Fibroblast of gingiva (primary cell): ENCODE data around the gene MERTK.
"Not testable (repeated sequence)": the region's sequence is repeated elsewhere in the genome, so short reads cannot be mapped to it uniquely, and the experiment has no call there.

ENCODE experiments used
- DNase-seq: peaks from one replicate; pipeline ENCODE4 v3.0.0-alpha.2; 2011; ENCODE audit warnings: low read depth

MERTK gene

GRCh38 chr2:111897924-111898702, at the start of gene MERTK:
Gene MERTK (plus strand): TSS chr2:111898607. CDS start chr2:111898736, 129 bp downstream.
- DNase-seq = peak; percentile 38

GRCh38 chr2:111850646-111851045, 47.8 kb upstream of the MERTK start:
- peak; percentile 35 for DNase-seq

- DNase-seq = not testable (repeated sequence)
Observed at GRCh38 chr2:111852544-111852943, 45.9 kb upstream of the MERTK start.

DNA sequence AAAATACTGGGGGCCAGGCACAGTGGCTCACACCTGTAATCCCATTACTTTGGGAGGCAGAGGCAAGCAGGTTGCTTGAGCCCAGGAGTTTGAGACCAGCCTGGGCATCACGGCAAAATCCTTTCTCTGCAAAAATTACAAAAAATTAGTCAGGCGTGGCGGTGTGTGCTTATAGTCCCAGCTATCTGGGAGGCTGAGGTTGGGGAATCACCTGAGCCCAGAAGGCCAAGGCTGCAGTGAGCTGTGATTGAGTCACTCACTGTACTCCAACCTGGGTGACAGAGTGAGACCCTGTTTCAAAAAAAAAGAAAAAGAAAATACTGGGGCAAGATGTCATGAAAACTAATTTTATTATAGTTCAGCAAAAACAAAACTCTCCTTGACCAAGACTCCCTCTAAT, 38.4 kb upstream of the MERTK start:
- DNase-seq = not testable (repeated sequence)

DNA sequence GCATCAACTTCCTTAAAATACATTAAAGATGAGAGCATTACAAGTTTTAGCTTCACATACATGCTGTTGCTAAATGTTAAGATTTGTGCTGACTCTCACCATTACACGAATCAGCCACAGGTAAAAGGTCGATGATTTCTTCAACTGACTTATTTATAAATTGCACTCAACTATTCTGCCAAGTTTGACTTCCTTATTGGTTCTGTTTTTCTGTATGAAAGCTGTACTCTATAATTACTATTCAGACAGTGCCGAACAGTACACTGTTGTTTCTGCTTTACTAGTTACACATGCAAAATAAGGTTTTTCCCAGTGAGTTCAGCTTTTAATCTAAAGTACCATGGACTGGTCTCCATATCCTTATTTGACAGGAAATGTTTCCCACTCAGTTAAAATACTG, 33.3 kb upstream of the MERTK start:
- not testable (repeated sequence) for DNase-seq

- not testable (repeated sequence) for DNase-seq
Observed at GRCh38 chr2:111872806-111873205, 25.6 kb upstream of the MERTK start.

DNA sequence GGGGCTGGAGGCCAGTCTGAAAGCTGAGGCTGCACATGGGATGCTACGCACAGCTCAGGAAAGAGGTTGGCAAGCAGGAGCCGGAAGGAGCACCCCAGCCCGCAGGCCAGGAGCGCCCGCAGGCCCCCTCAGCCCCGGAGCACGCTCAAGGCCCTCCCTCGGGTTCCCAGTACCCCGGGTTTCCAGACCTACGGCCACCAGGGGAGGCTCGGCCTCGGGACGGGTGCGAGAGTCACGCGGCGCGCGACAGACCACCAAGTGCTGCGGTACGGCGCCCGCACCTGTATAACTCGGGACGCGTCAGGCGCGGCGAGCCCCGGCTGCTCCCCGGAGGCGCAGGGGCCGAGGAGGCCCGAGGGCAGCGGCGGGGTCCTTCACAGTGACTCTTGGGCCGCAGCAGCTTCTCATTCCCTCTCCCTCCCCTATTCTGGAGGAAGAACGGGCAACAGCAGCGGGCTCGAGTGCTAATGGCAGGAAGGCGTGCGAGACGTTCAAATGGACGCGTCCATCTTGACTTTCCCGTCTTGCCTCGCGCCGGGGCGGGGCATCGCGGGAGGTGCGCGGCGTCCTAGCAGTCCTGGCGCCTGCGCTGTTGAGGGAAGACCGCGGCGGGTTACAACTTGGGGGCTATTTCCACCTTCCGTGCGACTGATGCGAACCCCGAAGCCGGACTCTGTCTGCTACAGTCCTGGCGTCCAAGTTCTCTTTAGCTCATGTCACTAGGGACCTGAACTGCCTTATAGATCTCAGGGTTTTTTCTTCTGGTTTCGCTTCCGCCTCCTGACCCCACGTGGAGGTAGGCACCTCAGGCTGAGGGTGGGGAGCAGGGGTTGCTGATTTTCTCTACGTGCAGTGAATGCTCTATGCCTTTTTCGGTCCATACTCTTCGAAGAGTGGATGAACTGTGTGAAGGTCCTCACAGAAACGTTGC, 14.5 kb upstream of the MERTK start, which contains the start of gene ANAPC1:
Gene ANAPC1 (minus strand): TSS at position 533 of the 931 bp plus-strand sequence. CDS start 3,368 bp downstream, outside the sequence.
- peak; percentile 69 for DNase-seq

DNA sequence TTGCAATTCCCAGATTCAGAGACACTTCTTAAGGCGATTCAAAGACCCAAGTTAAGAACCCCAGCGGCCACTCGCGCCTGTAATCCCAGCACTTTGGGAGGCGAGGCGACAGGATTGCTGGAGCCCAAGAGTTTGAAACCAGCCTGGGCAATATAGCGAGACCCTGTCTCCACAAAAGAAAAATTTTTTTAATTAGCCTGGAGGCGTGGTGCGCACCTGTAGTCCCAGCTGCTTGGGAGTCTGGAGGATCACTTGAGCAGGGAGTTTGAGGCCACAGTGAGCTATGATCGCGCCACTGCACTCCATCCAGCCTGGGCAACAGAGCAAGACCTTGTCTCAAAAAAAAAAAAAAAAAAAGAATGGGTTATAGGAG, 13.8 kb upstream of the MERTK start:
- DNase-seq = no peak

DNA sequence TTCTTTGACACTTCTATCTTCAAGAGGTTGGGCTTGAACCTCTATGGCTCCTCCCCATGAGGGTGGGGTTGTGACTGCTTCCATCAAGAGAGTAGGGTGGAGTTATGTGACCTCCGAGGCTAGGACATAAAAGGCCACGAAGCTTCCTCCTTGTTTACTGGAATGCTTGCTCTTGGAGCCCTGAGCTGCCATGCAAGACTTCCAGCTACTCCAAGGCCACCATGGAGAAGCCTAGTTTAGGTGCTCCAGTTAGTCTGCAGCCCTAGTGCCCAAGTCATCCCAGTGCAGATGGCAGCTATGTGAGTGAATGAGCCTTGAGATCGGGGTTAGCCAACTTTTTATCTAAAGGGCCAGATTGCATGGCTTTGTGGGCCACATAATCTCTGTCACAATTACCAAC, 2.4 kb upstream of the MERTK start:
- DNase-seq = no peak

DNA sequence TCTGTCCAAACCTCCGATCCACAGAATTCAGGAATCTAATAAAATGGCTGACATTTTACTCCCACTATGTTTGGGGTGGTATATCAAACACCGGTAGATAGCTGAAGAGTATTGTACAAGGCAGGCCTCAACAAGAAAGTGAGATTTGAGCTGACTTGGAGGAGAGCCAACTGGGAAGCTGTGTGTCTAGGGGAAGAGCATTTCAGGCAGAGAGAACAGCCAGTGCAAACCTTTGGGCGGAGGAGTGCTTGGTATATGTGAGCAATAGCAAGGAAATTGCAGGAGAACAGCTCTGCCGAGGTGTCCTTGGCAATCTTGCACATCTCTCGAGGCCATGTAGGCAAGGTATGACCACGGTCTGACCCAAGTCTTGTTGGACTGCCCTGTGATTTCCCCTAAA, 1.8 kb upstream of the MERTK start:
- DNase-seq = no peak

GRCh38 chr2:111897630-111897923, 830 bp upstream of the MERTK start:
- no peak for DNase-seq

DNA sequence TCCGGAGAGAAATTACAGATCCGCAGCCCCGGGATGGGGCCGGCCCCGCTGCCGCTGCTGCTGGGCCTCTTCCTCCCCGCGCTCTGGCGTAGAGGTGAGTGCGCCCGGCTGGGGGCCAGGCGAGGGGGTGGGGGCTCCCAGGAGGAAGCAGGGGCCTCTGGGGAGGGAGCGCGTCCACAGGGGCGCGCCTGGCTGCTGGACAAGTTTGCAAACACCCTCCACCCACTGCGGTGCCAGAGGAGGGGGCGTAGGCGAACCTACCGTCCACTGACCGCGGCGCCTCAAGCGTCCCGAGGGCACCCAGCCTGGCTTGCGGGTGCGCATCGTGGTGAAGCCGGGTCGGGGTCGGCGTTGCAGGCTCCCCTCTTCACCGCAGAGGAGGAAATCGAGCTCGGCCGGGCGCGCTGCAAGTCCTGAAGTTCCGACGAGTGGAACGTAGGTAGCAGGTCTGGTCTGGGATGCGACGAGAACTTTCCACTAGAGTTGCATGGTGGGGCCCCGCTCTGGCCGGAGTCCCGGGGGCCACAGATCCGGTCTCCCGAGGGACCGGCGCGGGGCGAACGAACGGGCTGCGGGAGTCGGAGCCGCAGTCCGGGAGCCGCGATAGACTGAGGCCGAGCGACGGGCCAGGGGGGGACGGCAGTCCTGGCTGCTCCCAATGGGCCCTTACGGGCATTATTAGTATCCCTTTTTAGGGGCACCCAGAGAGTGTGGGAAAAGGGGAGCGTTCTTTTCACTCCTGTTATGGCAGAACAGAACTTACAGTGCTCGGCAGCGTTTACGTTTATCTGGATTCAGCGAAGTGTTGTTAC, 502 bp downstream of the MERTK start:
- no peak for DNase-seq

DNA sequence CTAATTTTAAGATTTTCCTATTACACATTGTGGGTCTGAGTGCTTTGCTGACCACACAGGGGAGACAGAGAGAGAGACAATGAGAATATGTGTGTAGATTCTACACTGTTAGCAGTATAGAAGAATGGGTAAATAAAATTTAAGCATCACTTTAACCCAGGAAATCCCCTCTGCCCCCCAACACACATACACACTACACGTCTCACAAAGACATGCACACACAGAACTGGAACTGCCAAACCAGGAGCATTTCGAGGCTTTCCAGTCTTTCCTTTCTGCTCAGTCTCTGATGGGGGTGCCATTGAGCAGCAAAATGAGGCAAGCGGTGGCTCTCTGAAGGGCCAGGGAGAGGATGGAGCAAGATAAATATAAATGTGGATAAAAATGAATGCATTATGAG, 2.5 kb downstream of the MERTK start:
- peak; percentile 40 for DNase-seq

DNA sequence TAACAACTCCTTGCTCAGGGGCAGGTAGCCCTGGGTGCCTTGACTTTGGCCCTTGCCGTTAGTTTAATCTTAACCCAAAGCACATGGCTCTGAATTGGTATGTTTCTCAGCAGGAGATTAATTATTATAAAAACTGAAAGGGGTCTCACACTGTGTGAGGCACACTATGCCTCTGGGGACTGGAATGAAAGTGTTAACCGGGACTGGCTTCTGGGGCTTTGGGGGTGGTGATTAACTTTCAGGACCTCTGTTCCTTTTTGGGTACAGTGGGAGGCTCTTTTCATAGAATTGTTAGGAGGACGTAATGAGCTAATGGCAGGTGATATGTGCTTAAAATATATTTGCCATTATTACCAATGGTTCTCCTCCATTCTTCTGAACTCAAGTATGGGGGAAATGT, 5.1 kb downstream of the MERTK start:
- no peak for DNase-seq

GRCh38 chr2:111903930-111904439, 5.6 kb downstream of the MERTK start:
- DNase-seq = no peak

DNA sequence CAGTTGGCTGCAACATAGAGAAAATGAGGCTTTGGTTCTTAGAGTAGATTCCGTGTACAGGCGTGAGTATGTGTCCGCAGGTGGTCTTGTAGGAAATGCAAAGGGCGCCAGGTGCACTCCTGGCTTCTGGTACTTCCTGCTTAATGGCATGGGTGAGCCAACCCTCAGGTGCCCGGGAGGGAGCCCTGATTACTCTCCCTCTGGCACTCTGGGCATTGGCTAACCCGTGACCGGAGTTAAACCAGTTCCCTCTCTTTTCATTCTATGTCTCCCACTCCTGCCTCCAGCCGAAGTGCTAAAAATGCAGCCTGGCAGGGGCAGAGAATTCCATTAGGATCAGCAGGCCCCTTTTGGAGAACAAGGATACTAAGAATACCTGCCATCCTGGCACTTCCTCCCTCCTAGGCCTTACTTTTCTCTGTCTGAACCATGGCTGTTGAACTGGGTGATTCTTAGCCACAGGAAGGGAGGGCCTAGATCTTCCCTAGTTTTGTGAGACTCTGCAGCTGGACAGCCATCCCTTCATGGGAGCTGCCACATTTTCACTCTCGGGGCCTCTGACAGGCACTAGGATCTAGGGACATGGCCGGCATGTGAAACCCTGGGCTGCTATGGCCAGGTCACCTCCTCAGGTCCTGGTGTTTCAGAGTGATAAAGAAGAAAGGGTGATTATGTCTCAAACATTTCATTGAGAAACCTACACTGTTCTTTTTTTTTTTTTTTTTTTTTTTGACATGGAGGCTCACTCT, 6.5 kb downstream of the MERTK start:
- DNase-seq = no peak

- not testable (repeated sequence) for DNase-seq
Observed at GRCh38 chr2:111905475-111905869, 7.1 kb downstream of the MERTK start.

GRCh38 chr2:111905990-111906735, 7.8 kb downstream of the MERTK start:
- peak; percentile 39 for DNase-seq

GRCh38 chr2:111908578-111908977, 10.2 kb downstream of the MERTK start:
- no peak for DNase-seq

DNA sequence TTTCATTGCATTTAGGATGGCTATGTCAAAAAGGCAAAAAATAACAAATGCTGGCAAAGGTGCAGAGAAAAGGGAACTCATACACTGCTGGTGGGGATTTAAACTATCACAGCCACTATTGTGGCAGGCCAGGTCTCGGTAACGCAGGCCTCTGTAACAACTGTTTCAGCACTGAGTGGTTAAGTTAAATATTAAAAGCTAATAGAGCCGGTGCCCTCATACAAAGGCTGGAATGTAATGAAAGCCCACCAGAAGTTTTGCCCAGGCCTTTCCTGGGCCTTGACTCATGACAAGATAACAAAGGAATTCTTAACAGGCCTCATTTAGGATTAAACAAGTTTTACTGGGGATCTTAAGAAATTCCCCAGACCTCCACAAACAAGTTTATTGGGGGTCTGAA, 10.7 kb downstream of the MERTK start:
- no peak for DNase-seq

- not testable (repeated sequence) for DNase-seq
Observed at GRCh38 chr2:111909997-111910396, 11.6 kb downstream of the MERTK start.
